HG02943 (cell line): Measurements from ENCODE around the gene BMPR1A.

ENCODE experiments used
- ATAC-seq: cut with Tn5 transposase; IDR thresholded peaks from one replicate; pipeline ENCODE4 v1.9.1; 2021; ENCODE audit warnings: mild to moderate bottlenecking, low read depth, moderate library complexity; ENCODE audit not compliant: unreplicated experiment

Gene BMPR1A

DNA sequence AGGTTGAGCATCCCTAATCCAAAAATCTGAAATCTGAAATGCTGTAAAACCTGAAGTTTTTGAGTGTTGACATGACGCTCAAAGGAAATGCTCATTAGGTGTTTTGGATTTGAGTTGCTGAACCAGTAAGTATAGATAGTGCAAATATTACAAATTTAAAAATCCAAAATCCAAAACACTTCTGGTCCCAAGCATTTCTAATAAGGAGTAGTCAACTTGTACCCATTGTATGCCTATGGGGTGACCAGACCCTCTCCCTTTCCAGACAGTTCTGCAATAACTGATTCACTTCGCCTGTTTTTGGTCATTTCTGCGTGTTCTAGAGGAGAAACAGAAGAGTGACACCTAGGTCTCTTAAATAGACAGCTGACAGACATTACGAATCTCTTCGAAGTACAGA, 110.7 kb downstream of the BMPR1A start:
- no peak for ATAC-seq

DNA sequence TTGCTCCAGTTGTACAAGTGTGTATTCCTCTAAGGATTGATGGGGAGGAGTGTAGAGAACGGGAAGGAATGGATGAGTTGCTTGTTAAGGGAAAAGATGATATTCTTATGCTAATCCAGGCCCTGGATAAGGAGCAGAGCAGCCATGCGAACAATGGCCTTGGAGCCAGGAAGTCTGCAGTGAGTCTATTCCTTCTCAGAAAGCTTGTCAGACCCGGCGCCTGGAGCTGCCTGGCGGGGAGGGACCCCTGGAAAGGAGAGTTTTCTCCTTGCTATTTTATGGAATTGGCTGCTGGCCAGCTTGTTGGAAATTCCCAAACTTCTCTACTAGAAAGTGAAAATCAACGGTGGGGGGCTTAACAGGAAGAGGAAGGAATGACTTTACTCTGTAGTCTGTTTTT, 111.9 kb downstream of the BMPR1A start:
- ATAC-seq, result no peak

DNA sequence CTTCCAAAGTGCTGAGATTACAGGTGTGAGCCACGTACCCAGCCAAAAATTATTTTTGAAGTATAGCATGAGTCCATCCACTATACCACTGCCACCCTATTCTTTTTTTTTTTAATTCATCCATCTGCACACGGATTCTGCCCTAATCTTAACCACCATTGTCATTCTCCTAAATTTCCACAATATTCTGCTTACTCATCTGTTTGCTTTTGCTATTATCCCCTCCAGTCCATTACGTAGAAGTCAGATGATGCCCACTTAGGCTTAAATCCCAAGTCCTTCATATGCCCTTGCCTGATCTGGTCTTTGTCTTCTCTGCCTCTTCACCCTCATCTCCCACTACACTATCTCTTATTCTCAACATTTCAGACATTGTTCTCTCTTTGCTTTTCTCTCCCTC, 114.3 kb downstream of the BMPR1A start:
- ATAC-seq, result no peak

DNA sequence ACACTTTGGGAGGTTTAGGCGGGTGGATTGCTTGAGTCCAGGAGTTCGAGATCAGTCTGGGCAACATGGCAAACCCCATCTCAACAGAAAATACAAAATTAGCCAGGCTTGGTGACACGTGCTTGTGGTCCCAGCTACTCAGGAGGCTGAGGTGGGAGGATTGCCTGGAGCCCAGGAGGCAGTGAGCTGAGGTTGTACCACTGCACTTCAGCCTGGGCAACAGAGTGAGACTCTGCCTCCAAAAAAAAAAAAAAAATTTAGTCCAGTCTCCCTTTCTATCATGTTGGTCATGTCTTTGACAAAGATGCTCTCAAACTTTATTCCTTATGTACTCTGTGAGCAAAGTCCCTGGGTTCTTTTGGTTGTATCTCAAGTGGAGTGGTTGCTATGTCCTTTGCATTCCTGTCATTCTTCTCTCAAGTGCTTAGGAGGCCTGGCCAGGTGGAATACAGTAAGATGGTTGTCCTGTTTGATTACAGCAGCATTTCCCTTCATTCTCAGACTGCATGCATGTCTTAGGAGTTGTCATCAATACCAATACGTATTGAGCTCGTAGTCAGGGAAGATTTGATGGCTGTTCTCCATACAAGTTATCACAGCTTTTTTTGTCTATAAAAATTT, 115.3 kb downstream of the BMPR1A start:
- no peak for ATAC-seq

DNA sequence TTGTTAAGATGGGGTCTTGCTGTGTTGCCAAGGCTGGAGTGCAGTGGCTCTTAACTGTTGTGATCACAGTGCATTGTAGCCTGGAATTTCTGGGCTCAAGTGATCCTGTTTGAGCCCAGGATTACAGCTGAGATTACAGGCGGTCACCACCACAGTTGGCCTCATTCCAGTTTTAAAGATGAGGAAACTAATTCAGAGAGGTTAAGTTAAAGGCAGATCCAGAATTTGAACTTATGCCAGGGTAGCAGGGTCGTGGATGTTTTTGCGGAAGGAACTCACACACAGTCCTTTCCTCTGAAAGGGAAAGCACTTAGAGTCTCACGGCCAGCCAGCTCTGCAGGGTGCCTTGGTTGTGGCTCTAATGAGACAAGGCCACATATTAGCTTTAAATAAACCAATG, 116.3 kb downstream of the BMPR1A start:
- ATAC-seq, result no peak

DNA sequence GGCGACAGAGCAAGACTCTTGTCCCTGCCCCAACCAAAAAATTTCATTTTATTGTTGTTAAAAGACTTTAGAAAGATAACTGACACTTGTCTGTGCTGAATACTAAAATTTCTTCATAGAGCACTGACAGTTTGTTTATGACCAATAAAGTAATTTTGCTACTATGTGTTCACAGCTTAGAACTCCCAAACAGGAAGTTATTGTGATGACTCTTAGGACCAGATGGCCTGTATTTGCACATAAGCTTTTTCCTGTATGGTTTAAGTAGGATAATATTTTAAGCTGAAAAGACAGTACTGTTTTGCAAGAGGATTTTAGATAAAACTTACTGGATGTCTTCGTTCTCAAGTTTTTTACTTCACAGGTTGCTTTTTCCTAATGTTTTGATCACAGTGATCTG, 120.3 kb downstream of the BMPR1A start:
- ATAC-seq, result no peak

GRCh38 chr10:86878983-86879713, 122.7 kb downstream of the BMPR1A start:
- ATAC-seq, result no peak

DNA sequence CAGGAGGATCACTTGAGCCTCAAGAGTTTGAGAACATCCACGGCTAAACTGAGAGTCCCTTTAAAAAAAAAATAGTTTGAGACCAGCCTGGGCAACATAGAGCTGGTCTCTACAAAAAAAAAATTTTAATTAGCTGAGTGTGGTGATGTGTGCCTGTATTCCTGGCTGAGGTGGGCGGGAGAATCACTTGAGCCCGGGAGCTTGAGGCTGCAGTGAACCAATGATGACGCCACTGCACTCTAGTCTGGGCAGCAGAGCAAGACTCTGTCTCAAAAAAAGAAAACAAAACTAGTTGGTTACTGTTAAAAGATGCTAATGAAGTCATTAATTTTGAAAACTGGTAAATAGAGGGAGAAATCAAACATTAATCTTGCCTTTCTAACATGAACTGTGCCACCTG, 124.6 kb downstream of the BMPR1A start:
- ATAC-seq, result no peak

- ATAC-seq, result peak; percentile 94
Measured at GRCh38 chr10:86888585-86889381, 132.4 kb downstream of the BMPR1A start.

DNA sequence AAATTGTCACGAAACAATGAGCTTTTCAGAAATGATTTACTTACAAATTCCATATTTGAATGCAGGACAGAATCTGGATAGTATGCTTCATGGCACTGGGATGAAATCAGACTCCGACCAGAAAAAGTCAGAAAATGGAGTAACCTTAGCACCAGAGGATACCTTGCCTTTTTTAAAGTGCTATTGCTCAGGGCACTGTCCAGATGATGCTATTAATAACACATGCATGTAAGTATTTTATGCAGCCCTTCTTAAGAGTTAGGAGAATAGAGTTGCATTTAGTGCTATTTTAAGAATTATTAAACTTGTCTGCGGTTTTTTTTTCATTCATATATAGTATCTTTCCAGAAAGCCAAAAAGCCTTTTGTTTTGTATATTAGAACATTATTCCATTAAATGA, 133.6 kb downstream of the BMPR1A start:
- ATAC-seq, result no peak

DNA sequence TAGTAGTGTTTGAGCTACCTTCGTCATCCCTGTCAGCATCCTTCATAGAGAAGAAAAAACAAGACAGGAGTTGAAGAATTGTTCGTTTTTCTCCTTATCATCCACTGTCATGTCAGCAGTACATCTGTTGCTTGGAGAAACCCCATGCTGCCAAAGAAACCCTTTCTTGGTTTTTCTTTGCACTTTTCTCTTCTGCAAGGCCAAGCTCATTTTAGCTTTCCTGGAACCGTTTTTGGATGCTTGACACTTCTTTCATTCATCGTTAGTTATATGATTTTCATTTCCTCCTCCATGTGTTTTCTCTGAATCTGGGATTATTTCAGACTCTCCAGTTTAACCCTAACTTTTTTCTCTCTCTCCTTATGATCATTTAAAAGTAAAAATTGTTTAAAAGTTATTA, 142.1 kb downstream of the BMPR1A start:
- ATAC-seq, result no peak

GRCh38 chr10:86899132-86899531, 142.7 kb downstream of the BMPR1A start:
- no peak for ATAC-seq

DNA sequence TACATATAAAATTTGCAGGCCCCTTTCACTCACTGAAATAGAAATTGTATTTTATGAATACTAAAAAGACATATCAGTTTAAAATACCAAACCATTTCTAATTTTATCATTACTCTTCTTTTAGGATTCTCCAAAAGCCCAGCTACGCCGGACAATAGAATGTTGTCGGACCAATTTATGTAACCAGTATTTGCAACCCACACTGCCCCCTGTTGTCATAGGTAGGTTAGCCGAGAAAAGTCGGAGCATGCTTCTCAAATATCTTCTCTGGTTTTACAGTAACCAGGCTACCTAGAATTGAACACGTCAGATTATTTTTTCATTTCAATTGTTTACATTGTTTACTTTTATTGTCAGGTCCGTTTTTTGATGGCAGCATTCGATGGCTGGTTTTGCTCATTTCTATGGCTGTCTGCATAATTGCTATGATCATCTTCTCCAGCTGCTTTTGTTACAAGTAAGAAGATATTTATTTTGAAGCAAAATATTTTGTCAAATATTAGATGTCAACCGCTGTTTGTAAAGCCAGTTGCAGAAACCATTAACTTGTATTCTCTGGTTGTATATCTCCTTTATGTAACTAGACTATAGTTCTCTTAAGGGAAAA, 143.4 kb downstream of the BMPR1A start:
- no peak for ATAC-seq

GRCh38 chr10:86900955-86901354, 144.5 kb downstream of the BMPR1A start:
- no peak for ATAC-seq

GRCh38 chr10:86904600-86904999, 148.2 kb downstream of the BMPR1A start:
- no peak for ATAC-seq

DNA sequence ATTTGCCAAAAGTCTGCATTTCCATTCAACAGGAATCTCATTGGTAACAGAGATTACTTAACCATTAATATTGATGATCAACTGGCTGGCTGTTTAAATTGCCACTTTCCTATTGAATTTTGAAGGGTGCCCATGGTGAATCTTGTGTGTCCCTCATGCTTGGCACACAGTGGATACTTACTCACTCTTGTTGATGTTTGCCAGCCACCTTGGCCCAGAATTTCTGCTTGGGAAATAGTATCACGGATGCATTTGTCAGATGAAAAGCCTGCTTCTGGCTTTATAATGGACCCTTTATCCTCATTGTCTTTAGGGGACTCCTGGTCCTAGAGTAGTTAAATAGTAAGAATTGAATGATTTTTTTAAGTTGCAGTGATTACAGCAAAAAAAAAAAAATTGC, 149.0 kb downstream of the BMPR1A start:
- ATAC-seq, result no peak

DNA sequence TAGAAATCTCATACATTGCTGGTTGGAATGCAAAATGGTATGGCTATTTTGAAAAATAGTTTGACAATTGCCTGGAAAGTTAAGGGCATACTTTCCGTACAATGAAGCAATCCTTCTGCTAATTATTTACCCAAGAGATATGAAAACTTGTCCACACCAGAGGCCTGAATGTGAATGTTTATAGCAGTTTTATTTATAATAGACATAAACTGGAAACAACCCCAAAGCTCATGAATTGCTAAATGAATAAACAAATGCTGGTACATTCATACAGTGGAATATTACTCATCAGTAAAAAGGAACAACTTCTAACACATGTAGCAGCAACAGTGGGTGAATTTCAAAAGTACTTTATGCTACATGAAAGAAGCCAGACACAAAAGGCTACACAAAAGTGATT, 158.3 kb downstream of the BMPR1A start:
- no peak for ATAC-seq

DNA sequence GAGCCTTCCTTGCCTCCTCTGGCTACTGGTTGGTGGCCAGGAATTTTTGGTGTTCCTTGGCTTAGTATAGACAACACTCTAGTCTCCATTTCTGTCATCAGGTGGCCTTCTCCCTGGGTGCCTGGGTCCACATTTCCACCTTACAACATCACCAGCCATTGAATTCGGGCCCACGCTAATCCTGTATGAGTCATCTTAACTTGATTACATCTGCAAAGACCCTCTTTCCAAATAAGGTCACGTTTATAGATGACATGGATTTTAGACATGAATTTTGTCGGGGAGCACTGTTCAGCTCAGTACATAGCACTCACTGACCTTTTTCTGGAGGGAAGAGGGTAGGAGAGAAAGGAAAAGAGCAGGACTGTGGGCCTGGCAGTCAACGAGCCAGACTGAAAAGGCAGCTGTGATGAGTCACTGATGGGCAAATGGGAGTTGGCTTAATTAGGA, 161.6 kb downstream of the BMPR1A start:
- ATAC-seq, result no peak

GRCh38 chr10:86922553-86922961, 166.1 kb downstream of the BMPR1A start:
- ATAC-seq, result no peak

DNA sequence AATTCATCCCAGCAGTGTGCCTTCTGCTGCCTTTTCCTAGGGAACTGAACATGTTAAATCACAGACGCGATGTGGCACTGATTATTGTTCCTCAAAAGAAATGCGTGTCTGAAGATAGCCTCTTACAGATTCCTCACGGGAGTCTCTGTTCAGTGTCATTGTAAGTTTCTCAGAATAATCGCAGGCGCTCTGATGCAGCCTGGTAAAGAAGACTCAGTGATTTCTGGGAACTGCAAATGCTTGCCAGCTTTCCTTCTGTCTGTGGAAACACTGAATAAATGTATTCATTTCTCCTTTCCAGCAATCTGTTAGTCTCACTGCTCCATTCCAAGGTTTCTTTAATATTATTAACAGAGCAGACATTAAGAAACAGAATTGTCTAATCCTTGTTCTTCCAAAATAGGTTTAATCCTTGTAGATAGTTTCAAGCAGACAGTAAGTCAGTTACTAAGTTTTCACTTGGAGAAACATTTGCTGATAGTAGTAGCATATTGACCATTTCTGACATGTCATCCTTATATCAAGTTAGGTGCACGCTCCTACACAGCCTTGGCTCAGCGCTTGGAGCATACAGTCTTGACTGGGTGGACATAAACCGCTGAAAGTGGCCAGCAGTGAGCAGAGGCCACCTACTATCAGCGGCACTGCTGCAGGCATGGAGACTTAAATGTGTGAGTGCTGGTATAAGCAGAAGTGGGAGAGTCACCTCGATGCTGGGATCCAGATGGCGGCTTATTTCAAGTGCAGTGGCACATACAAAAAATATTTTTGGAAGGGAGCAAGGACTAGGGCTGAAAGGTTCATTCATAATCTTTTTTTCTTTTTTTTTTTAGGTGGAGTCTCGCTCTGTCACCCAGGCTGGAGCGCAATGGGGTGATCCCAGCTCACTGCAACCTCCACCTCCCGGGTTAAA, 173.3 kb downstream of the BMPR1A start:
- ATAC-seq, result no peak
